ENCODE measurements around the gene TXNDC2. TPM values are rescaled to one million over a fixed set of nuclear protein-coding genes. Genes with fewer than 3 reads are reported as not detected.
"Not testable (repeated sequence)": the region's sequence is repeated elsewhere in the genome, so short reads cannot be mapped to it uniquely, and the experiment has no call there.

TXNDC2 gene
- total RNA-seq, 1 donor from 2014 or later, result 0.55 TPM

DNA sequence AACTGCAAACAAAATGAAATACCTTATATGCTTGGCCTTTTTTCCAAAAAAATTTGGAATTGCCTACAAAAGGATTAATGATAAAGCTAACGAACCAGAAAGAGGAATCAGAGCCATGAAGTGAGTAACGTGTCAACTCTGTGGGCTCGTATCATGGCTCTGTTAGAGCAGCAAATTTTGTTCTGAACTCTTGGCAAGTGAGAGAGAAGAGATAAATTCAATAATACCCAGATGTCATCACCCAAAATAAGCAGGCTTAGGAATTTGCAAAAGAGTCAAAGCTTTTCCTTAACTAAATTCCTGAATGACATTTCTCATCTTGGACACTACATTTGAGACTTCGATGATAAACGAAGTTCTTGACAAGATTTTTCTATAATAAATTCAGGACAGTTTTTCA, 4.4 kb downstream of the TXNDC2 start:
- TF ChIP-seq CTCF (IDR thresholded peaks at IDR 0.05), result no peak
- intact Hi-C loops (cut with DNase I), result no loop called here
- H3K4me3 ChIP-seq, result no peak overlapping the region
- H3K9me3 ChIP-seq, result no peaks in the 10 kb centered on the region
- DNase-seq (no peak), ATAC-seq (no peak)
- H3K4me1 ChIP-seq, result no peaks in the 10 kb centered on the region
- H3K36me3 ChIP-seq, result no peaks in the 10 kb centered on the region
- H3K27ac ChIP-seq, result no peak overlapping the region
- no peaks in the 10 kb centered on the region for H3K27me3 ChIP-seq

- Histone ChIP-seq H3K27me3 (no peaks in the 10 kb centered on the region), H3K4me3 (no peak overlapping the region), H3K36me3 (no peaks in the 10 kb centered on the region), H3K27ac (no peak overlapping the region), H3K9me3 (no peaks in the 10 kb centered on the region), H3K4me1 (no peaks in the 10 kb centered on the region)
- intact Hi-C loops (cut with DNase I), result no loop called here
- DNase-seq (no peak), ATAC-seq (no peak)
- no peak for TF ChIP-seq CTCF (IDR thresholded peaks at IDR 0.05)
These were observed 5.2 kb downstream of the TXNDC2 start for GRCh38 chr18:9890957-9891356.

- ATAC-seq; DNase-seq; H3K4me1 ChIP-seq; H3K27me3 ChIP-seq; intact Hi-C loops (cut with DNase I); H3K27ac ChIP-seq; H3K4me3 ChIP-seq; H3K36me3 ChIP-seq; H3K9me3 ChIP-seq: not testable (repeated sequence)
These were observed 5.7 kb downstream of the TXNDC2 start for GRCh38 chr18:9891515-9891914.

DNA sequence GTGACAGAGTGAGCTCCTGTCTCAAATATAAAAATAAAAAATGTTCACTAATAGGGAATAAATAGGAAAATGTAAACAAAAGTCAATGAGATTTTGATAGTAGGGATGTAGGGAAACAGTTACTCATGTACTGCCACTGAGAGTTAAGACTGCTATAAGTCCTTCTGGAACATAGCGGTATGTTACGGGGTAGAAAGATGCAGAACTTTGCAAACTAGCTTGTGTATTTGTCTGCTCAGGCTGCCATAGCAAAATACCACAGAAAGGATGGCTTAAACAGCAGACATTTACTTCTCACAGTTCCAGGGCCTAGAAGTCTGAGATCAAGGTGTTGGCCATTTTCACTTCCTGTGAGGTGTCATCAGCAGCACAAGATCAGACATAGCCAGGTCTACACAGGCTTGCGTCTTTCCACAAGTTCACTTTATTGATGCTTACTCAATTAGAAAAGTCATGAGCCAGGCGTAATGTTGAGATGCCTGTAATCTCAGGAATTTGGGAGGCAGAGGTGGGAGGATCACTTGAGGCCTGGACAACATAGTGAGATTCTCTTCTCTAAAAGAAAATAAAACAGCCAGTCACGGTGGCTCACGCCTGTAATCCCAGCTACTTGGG, 8.8 kb downstream of the TXNDC2 start:
- no peaks in the 10 kb centered on the region for H3K27me3 ChIP-seq
- no peaks in the 10 kb centered on the region for H3K4me1 ChIP-seq
- H3K9me3 ChIP-seq, result no peaks in the 10 kb centered on the region
- intact Hi-C loops (cut with DNase I), result no loop called here
- TF ChIP-seq CTCF (IDR thresholded peaks at IDR 0.05), result no peak
- no peak overlapping the region for H3K27ac ChIP-seq
- no peaks in the 10 kb centered on the region for H3K36me3 ChIP-seq
- H3K4me3 ChIP-seq, result no peak overlapping the region
- DNase-seq (no peak), ATAC-seq (no peak)

GRCh38 chr18:9897129-9897528, 11.4 kb downstream of the TXNDC2 start:
- Histone ChIP-seq H3K4me3 (no peak overlapping the region), H3K36me3 (no peaks in the 10 kb centered on the region), H3K4me1 (no peaks in the 10 kb centered on the region), H3K9me3 (no peaks in the 10 kb centered on the region), H3K27me3 (no peaks in the 10 kb centered on the region), H3K27ac (no peak overlapping the region)
- no peak for DNase-seq
- TF ChIP-seq CTCF (IDR thresholded peaks at IDR 0.05), result no peak
- intact Hi-C loops (cut with DNase I), result no loop called here
- no peak for ATAC-seq

- H3K27ac ChIP-seq; DNase-seq; H3K9me3 ChIP-seq; ATAC-seq; H3K27me3 ChIP-seq; intact Hi-C loops (cut with DNase I); H3K36me3 ChIP-seq; H3K4me3 ChIP-seq; H3K4me1 ChIP-seq: not testable (repeated sequence)
These were observed 12.1 kb downstream of the TXNDC2 start for GRCh38 chr18:9897787-9898291.
